Measurements from ENCODE around the gene ST6GALNAC4.
"Not testable (repeated sequence)": the region's sequence is repeated elsewhere in the genome, so short reads cannot be mapped to it uniquely, and the experiment has no call there.

The ST6GALNAC4 gene

DNA sequence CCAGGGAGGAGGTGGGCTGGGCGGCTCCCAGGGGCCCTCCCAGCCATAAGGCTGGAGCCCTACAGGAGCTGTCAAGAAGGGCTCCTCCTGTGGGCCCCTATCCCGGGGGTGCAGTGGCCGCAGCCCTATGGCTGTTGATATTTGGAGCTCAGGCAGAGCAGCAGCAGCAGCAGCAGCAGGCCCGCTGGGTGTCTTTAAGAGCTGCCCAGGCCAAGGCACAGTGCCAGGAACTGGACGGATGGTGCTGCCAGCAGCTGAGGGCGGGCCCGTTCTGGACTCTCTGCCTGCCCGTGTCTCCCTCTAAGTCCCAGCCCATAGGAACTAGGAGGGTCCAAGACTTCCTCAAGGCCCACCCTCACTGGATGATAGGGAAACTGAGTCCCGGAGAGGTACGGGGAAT is 43.0 kb downstream of the ST6GALNAC4 start:
- Histone ChIP-seq H3K4me3 (peak overlapping the region; percentile 19 to 21), H3K4me1 (peaks cover 0 to 55% (median 53%) of the 10 kb centered on the region in 4 donors), H3K27me3 (no peaks in the 10 kb centered on the region), H3K27ac (peak overlapping the region; percentile 76 to 81), H3K36me3 (peaks cover 0 to 42% (median 29%) of the 10 kb centered on the region in 3 donors), H3K9me3 (no peaks in the 10 kb centered on the region)
- intact Hi-C loops (cut with DNase I; ENCODE audit: low total_unique reads), result loop anchor here (5.0 kb wide), 2 partner anchors 87 to 137 kb away; partner anchors contain the start of genes CDK9 and TOR2A
- TF ChIP-seq, protein P1, sequence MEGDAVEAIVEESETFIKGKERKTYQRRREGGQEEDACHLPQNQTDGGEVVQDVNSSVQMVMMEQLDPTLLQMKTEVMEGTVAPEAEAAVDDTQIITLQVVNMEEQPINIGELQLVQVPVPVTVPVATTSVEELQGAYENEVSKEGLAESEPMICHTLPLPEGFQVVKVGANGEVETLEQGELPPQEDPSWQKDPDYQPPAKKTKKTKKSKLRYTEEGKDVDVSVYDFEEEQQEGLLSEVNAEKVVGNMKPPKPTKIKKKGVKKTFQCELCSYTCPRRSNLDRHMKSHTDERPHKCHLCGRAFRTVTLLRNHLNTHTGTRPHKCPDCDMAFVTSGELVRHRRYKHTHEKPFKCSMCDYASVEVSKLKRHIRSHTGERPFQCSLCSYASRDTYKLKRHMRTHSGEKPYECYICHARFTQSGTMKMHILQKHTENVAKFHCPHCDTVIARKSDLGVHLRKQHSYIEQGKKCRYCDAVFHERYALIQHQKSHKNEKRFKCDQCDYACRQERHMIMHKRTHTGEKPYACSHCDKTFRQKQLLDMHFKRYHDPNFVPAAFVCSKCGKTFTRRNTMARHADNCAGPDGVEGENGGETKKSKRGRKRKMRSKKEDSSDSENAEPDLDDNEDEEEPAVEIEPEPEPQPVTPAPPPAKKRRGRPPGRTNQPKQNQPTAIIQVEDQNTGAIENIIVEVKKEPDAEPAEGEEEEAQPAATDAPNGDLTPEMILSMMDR (IDR thresholded peaks at IDR 0.05), result no peak
- peak; percentile 85 to 95 for DNase-seq

DNA sequence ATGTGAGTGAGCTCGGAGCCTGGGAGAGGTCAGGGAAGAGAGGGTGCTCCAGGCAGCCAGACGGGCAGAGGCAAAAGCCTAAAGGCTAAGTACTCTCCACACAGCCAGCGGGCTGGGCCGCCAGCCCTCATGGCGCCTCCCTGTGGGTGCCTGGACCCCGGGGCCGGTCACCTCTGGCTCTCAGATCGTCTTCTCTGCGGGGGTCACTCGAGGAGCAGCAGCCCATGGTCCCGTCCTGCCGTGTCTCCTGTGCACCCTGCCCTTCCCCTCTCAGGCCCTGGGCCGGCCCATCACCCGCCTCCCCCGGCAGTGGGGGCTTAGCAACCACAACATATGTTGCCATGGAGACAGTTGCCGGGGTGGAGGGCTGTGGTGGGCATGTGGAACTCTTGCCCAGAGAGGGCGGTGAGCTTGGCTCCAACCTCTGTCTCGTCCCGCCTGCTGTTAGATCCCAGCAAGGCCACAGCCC is 43.6 kb downstream of the ST6GALNAC4 start:
- intact Hi-C loops (cut with DNase I; ENCODE audit: low total_unique reads), result loop anchor here (5.0 kb wide), 2 partner anchors 86 to 136 kb away; partner anchors contain the start of genes CDK9 and TOR2A
- peak overlapping the region; percentile 76 to 81 for H3K27ac ChIP-seq
- TF ChIP-seq, protein P1 (IDR thresholded peaks at IDR 0.05), result no peak
- no peak overlapping the region for H3K4me3 ChIP-seq
- no peak for DNase-seq
- H3K36me3 ChIP-seq, result peaks cover 0 to 49% (median 36%) of the 10 kb centered on the region in 3 donors
- H3K9me3 ChIP-seq, result no peaks in the 10 kb centered on the region
- peaks cover 0 to 49% (median 49%) of the 10 kb centered on the region in 4 donors for H3K4me1 ChIP-seq
- H3K27me3 ChIP-seq, result no peaks in the 10 kb centered on the region

- no peaks in the 10 kb centered on the region for H3K27me3 ChIP-seq
- no peaks in the 10 kb centered on the region for H3K9me3 ChIP-seq
- peaks cover 6 to 55% (median 42%) of the 10 kb centered on the region in 3 donors for H3K36me3 ChIP-seq
- H3K27ac ChIP-seq, result peak overlapping the region; percentile 76 to 81
- H3K4me3 ChIP-seq, result no peak overlapping the region
- peaks cover 0 to 44% (median 43%) of the 10 kb centered on the region in 4 donors for H3K4me1 ChIP-seq
- no peak for DNase-seq
- intact Hi-C loops (cut with DNase I; ENCODE audit: low total_unique reads), result loop anchor here (5.0 kb wide), 2 partner anchors 85 to 135 kb away; partner anchors contain the start of genes CDK9 and TOR2A
- TF ChIP-seq, protein P1 (IDR thresholded peaks at IDR 0.05), result no peak
These were observed 44.2 kb downstream of the ST6GALNAC4 start for GRCh38 chr9:127872369-127873222.

- peaks cover 0 to 37% (median 34%) of the 10 kb centered on the region in 4 donors for H3K4me1 ChIP-seq
- H3K4me3 ChIP-seq, result no peak overlapping the region
- no peaks in the 10 kb centered on the region for H3K27me3 ChIP-seq
- intact Hi-C loops (cut with DNase I; ENCODE audit: low total_unique reads), result loop anchor here (5.0 kb wide), 2 partner anchors 84 to 134 kb away; partner anchors contain the start of genes CDK9 and TOR2A
- H3K36me3 ChIP-seq, result peaks cover 8 to 66% (median 47%) of the 10 kb centered on the region in 3 donors
- no peak for DNase-seq
- TF ChIP-seq, protein P1 (IDR thresholded peaks at IDR 0.05), result no peak
- H3K27ac ChIP-seq, result no peak overlapping the region
- H3K9me3 ChIP-seq, result no peaks in the 10 kb centered on the region
These were observed 45.3 kb downstream of the ST6GALNAC4 start for GRCh38 chr9:127871531-127871930.

DNA sequence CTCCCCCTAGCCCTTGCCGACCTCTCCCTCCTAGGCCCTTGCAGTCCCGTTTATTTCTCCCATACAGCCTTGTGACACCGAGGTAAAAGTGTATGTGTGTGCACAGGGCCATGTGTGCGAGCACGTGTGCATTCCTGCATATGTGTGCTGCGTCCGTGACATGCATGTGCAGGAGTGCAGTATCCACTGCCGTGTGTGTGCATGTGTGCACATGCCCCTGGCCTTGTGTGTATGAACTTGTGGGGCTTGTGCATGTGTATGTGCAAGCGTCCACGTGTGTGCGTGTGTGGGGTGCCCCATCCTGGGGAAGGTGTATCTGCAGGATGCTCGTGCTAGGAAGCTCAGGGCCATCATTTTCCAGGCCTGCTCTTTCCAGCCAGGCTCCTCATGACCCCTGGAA is 46.0 kb downstream of the ST6GALNAC4 start:
- peaks cover 8 to 72% (median 47%) of the 10 kb centered on the region in 3 donors for H3K36me3 ChIP-seq

GRCh38 chr9:127870153-127870491 is 46.7 kb downstream of the ST6GALNAC4 start:
- Histone ChIP-seq H3K4me1 (peaks cover 0 to 23% (median 21%) of the 10 kb centered on the region in 4 donors), H3K36me3 (peaks cover 8 to 73% (median 47%) of the 10 kb centered on the region in 3 donors)
- not testable (repeated sequence) for H3K4me3 ChIP-seq, H3K27me3 ChIP-seq, H3K9me3 ChIP-seq, H3K27ac ChIP-seq, DNase-seq
- intact Hi-C loops (cut with DNase I; ENCODE audit: low total_unique reads), result loop anchor here (5.0 kb wide), 2 partner anchors 83 to 133 kb away; partner anchors contain the start of genes CDK9 and TOR2A

More for the DNA sequence above, 46.0 kb downstream of the ST6GALNAC4 start:
- no peak for DNase-seq
- H3K27me3 ChIP-seq, result no peaks in the 10 kb centered on the region
- no peaks in the 10 kb centered on the region for H3K9me3 ChIP-seq
- peaks cover 0 to 31% (median 28%) of the 10 kb centered on the region in 4 donors for H3K4me1 ChIP-seq
- intact Hi-C loops (cut with DNase I; ENCODE audit: low total_unique reads), result loop anchor here (5.0 kb wide), 2 partner anchors 84 to 134 kb away; partner anchors contain the start of genes CDK9 and TOR2A
- no peak overlapping the region for H3K4me3 ChIP-seq
- no peak overlapping the region for H3K27ac ChIP-seq
- TF ChIP-seq, protein P1 (IDR thresholded peaks at IDR 0.05), result no peak
